ENCODE results near the gene NUDT16L1. TPM values are rescaled to one million over a fixed set of nuclear protein-coding genes. Genes with fewer than 3 reads are reported as not detected.

The NUDT16L1 gene
- total and polyA plus RNA-seq, 2 of the 13 experiments (the other 11 are each of a cell fraction or from before 2014, with no cell fraction given): 28.0 to 40.5 TPM

GRCh38 chr16:4649744-4650442 lies 43.5 kb upstream of the NUDT16L1 start:
- Histone ChIP-seq H3K79me2 (ENCODE audit: insufficient read depth, low read length) (peaks cover 36% of the 10 kb centered on the region), H3K4me3 (replicated peaks in 1 of 3; ENCODE audit: insufficient read depth in 1 of 3, low read depth in 2 of 3, low read length in 3 of 3) (no peak overlapping the region), H4K20me1 (ENCODE audit: insufficient read depth, low read length) (no peaks in the 10 kb centered on the region), H3K4me1 (ENCODE audit: insufficient read depth, low read length) (peaks cover 50% of the 10 kb centered on the region), H3K9me3 (ENCODE audit: low read length) (no peaks in the 10 kb centered on the region), H2AFZ (ENCODE audit: low read length) (no peak overlapping the region), H3K4me2 (ENCODE audit: low read depth, low read length) (no peak overlapping the region), H3K27ac (ENCODE audit: extremely low read length, insufficient read depth, low read length) (no peak overlapping the region), H3K27me3 (ENCODE audit: control insufficient read depth in 1 of 2, insufficient read depth in 2 of 2, low read length in 2 of 2) (no peaks in the 10 kb centered on the region), H3K9ac (ENCODE audit: insufficient read depth, low read depth, low read length) (no peak overlapping the region), H3K36me3 (replicated peaks in 1 of 2; ENCODE audit: control insufficient read depth in 1 of 2, insufficient read depth in 2 of 2, low read length in 2 of 2) (peaks cover 11 to 34% of the 10 kb centered on the region in 2 experiments; a peak in 4 of 5 replicates)
- intact Hi-C loops (cut with micrococcal nuclease; ENCODE audit: unreplicated experiment): no loop called here
- CTCF ChIA-PET (ENCODE audit: low intra/inter-chr PET ratio, low total read pairs): no interaction called here
- DNase-seq (ENCODE audit: low spot score) (no peak), ATAC-seq (no peak), FAIRE-seq (no peak)
- TF ChIP-seq ZBTB4 (CRISPR knock-in tag; IDR thresholded peaks at IDR 0.05; ENCODE audit: borderline replicate concordance): 0 out of 2 replicates have a peak, but pooled peaks have one; percentile 14
- no peak for TF ChIP-seq ZFP36L1 (CRISPR knock-in tag; IDR thresholded peaks at IDR 0.05)
- POLR2A ChIA-PET: interaction anchor here (2.5 kb wide), 1 partner anchor 33 kb away, joined by 9 read pairs; no protein-coding TSS in a partner anchor
- in situ Hi-C loops (cut with HindIII; ENCODE audit: extremely low pct_ligation_motif_present, low pct_unique_long_range_greater_than_20kb): no loop called here
- 94% methylated on average over 25 of the region's 25 CpGs for WGBS (ENCODE audit: low lambda C conversion rate)
- BruUV-seq (replicated peaks): no TSS peak

Data from HepG2 (cell line).